H9 (cell line): ENCODE measurements around the gene B4GALT3. TPM values are rescaled to one million over a fixed set of nuclear protein-coding genes. Genes with fewer than 3 reads are reported as not detected.
A peak's percentile ranks its signal among the peaks of the same experiment; 100 is the strongest.

Experiments used
- DNase-seq: peaks from one replicate; pipeline ENCODE4 v3.0.0-alpha.2; 2017
- H2AFZ ChIP-seq: one replicate; pipeline ENCODE4 v1.6.1; 2013; ENCODE audit warnings: mild to moderate bottlenecking, low read length, control low read depth, moderate library complexity
- H2AK5ac ChIP-seq: 2 replicates; pipeline ENCODE4 v1.6.1; 2013; ENCODE audit warnings: low read length, control low read depth, mixed read lengths; ENCODE audit not compliant: insufficient read length
- H2BK120ac ChIP-seq: one replicate; pipeline ENCODE4 v1.6.1; 2013; ENCODE audit warnings: low read depth, mild to moderate bottlenecking, low read length, control low read depth, inconsistent platforms; ENCODE audit not compliant: poor library complexity, severe bottlenecking
- H2BK12ac ChIP-seq: 2 replicates; pipeline ENCODE4 v1.6.1; 2013; ENCODE audit warnings: low read length, control low read depth, mixed read lengths, low read depth; ENCODE audit not compliant: insufficient read length
- H2BK15ac ChIP-seq: 2 replicates; pipeline ENCODE4 v1.6.1; 2013; ENCODE audit warnings: low read depth, low read length, control low read depth
- H2BK20ac ChIP-seq: one replicate; pipeline ENCODE4 v1.6.1; 2013; ENCODE audit warnings: low read depth, mild to moderate bottlenecking, low read length, control low read depth, inconsistent platforms; ENCODE audit not compliant: poor library complexity, severe bottlenecking
- H2BK5ac ChIP-seq: 2 replicates; pipeline ENCODE4 v1.6.1; 2013; ENCODE audit warnings: low read length, control low read depth, mixed read lengths; ENCODE audit not compliant: insufficient read length
- H3K14ac ChIP-seq: 2 replicates; pipeline ENCODE4 v1.6.1; 2013; ENCODE audit warnings: low read length, control low read depth; ENCODE audit not compliant: insufficient read depth
- H3K18ac ChIP-seq: 2 replicates; pipeline ENCODE4 v1.6.1; 2013; ENCODE audit warnings: low read depth, mild to moderate bottlenecking, mixed read lengths, low read length, control low read depth; ENCODE audit not compliant: insufficient read length
- H3K23ac ChIP-seq: 2 replicates; pipeline ENCODE4 v1.6.1; 2013; ENCODE audit warnings: low read length, control low read depth, mixed read lengths, low read depth; ENCODE audit not compliant: insufficient read length
- H3K23me2 ChIP-seq: 2 replicates; pipeline ENCODE4 v1.6.1; 2013; ENCODE audit warnings: low read depth, mild to moderate bottlenecking, mixed read lengths, low read length, control low read depth; ENCODE audit not compliant: insufficient read length, poor library complexity, severe bottlenecking
- H3K27ac ChIP-seq: 2 replicates; pipeline ENCODE4 v1.5.1; 2013; ENCODE audit warnings: low read length, control low read depth, mixed read lengths, low read depth; ENCODE audit not compliant: insufficient read length
- H3K27me3 ChIP-seq: 2 replicates; pipeline ENCODE4 v1.6.1; 2013; ENCODE audit warnings: low read length, control low read depth, inconsistent platforms; ENCODE audit not compliant: insufficient read depth
- H3K4ac ChIP-seq: 2 replicates; pipeline ENCODE4 v1.6.1; 2013; ENCODE audit warnings: low read depth, mild to moderate bottlenecking, control low read depth, inconsistent platforms, low read length, moderate library complexity
- H3K4me1 ChIP-seq: 2 replicates; pipeline ENCODE4 v1.6.1; 2013; ENCODE audit warnings: low read length, control low read depth, inconsistent platforms; ENCODE audit not compliant: insufficient read depth
- H3K4me2 ChIP-seq: 2 replicates; pipeline ENCODE4 v1.6.1; 2013; ENCODE audit warnings: low read length, control low read depth, mixed read lengths; ENCODE audit not compliant: insufficient read length, insufficient read depth
- H3K56ac ChIP-seq: 2 replicates; pipeline ENCODE4 v1.6.1; 2013; ENCODE audit warnings: low read depth, mild to moderate bottlenecking, mixed read lengths, low read length, control low read depth; ENCODE audit not compliant: insufficient read length
- H3K79me1 ChIP-seq: 2 replicates; pipeline ENCODE4 v1.6.1; 2013; ENCODE audit warnings: low read depth, mild to moderate bottlenecking, moderate library complexity, low read length, control low read depth, inconsistent platforms; ENCODE audit not compliant: insufficient read depth, poor library complexity, severe bottlenecking
- H3K79me2 ChIP-seq: 2 replicates; pipeline ENCODE4 v1.6.1; 2013; ENCODE audit warnings: low read length, control low read depth, inconsistent platforms; ENCODE audit not compliant: insufficient read depth
- H3K9ac ChIP-seq: 2 replicates; pipeline ENCODE4 v1.6.1; 2013; ENCODE audit warnings: low read length, control low read depth, mixed read lengths; ENCODE audit not compliant: insufficient read length; ENCODE audit errors: extremely low read depth
- H3K9me3 ChIP-seq: one replicate; pipeline ENCODE4 v1.6.1; 2013; ENCODE audit warnings: low read depth, low read length, inconsistent platforms; ENCODE audit not compliant: control insufficient read depth
- H3T11ph ChIP-seq: one replicate; pipeline ENCODE4 v1.6.1; 2013; ENCODE audit warnings: mild to moderate bottlenecking, low read length, control low read depth, inconsistent platforms
- H4K20me1 ChIP-seq: one replicate; pipeline ENCODE4 v1.6.1; 2013; ENCODE audit not compliant: control insufficient read depth, insufficient read length, insufficient read depth
- H4K5ac ChIP-seq: 2 replicates; pipeline ENCODE4 v1.6.1; 2013; ENCODE audit warnings: low read depth, mild to moderate bottlenecking, mixed read lengths, low read length, control low read depth; ENCODE audit not compliant: insufficient read length
- H4K8ac ChIP-seq: replicated peaks from 2 replicates; pipeline ENCODE4 v1.6.1; 2013; ENCODE audit warnings: low read length, control low read depth, mixed read lengths, low read depth; ENCODE audit not compliant: insufficient read length
- H4K91ac ChIP-seq: 2 replicates; pipeline ENCODE4 v1.6.1; 2013; ENCODE audit warnings: low read depth, mild to moderate bottlenecking, moderate library complexity, mixed read lengths, low read length, control low read depth; ENCODE audit not compliant: insufficient read length
- H3K27ac Mint-ChIP-seq, 3 experiments: 2 replicates in 2 of 3; 3 replicates in 1 of 3; pipeline ENCODE4 v1.8.0; 2020 to 2021; ENCODE audit warnings: mixed read lengths in 3 of 3, mild to moderate bottlenecking in 1 of 3, moderate library complexity in 1 of 3
- H3K27me3 Mint-ChIP-seq: 2 replicates; pipeline ENCODE4 v1.8.0; 2021; ENCODE audit warnings: low read depth, mild to moderate bottlenecking, moderate library complexity, mixed read lengths
- H3K36me3 Mint-ChIP-seq, 3 experiments: 2 replicates in 2 of 3; 3 replicates in 1 of 3; pipeline ENCODE4 v1.8.0; 2020 to 2021; ENCODE audit warnings: low read depth in 3 of 3, mixed read lengths in 3 of 3; ENCODE audit not compliant: insufficient read depth in 1 of 3
- H3K4me1 Mint-ChIP-seq, 2 experiments: 2 replicates each; pipeline ENCODE4 v1.8.0; 2020; ENCODE audit warnings: mixed read lengths in 2 of 2
- H3K4me3 Mint-ChIP-seq, 2 experiments: 2 replicates in 1 of 2; 3 replicates in 1 of 2; pipeline ENCODE4 v1.8.0; 2020 to 2021; ENCODE audit warnings: mild to moderate bottlenecking in 2 of 2, mixed read lengths in 2 of 2, moderate library complexity in 1 of 2
- H3K9me3 Mint-ChIP-seq, 2 experiments: 2 replicates in 1 of 2; 3 replicates in 1 of 2; pipeline ENCODE4 v1.8.0; 2020; ENCODE audit warnings: mild to moderate bottlenecking in 2 of 2, mixed read lengths in 2 of 2, moderate library complexity in 1 of 2
- WGBS: extraction: QIAGEN DNeasy Blood & Tissue Kit; methylation state at CpG from one replicate; pipeline ENCODE4 v1.1.7; 2013; ENCODE audit warnings: missing lambda C conversion rate, low lambda C conversion rate, mixed read lengths; ENCODE audit not compliant: insufficient read length; ENCODE audit errors: extremely low coverage; 5-methylcytosine and 5-hydroxymethylcytosine counted together
- total RNA-seq: library from RNA; stranded (reverse); gene quantifications from 2 replicates; pipeline ENCODE4 v1.2.1, GENCODE V29; 2021
- TF ChIP-seq, protein P1 (sequence below): fragments of 200-600 bp; sonication (generic); conservative IDR thresholded peaks from 3 replicates; pipeline ENCODE4 v1.8.0; 2021; ENCODE audit warnings: antibody characterized with exemption, mild to moderate bottlenecking

Gene B4GALT3
- total RNA-seq, 1 experiment from 2014 or later: 31.8 TPM

DNA sequence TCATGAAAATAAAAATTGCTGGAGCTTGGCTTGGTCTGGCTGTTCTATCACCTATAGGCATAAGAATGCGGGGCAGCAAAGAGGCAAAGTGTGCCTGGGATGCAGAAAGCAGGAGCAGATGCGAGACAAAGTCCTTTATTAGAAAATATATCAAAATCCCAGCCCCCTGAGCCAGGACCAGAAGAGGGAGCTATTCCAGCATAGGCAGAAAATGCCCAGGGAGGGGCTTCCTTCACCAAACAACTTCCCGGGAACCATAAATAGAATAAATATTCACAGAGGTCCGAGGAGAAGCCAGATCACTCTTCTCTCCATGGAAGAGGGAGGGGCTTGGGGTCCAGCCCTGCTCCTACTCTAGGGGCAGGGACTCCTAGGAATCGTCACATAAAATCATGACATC lies 6.1 kb downstream of the B4GALT3 start:
- Histone ChIP-seq H3K18ac (no peak overlapping the region), H4K8ac (no peak overlapping the region), H2BK20ac (no peak overlapping the region), H2AK5ac (no peak overlapping the region), H3K4me2 (no peak overlapping the region), H2BK12ac (no peak overlapping the region), H3K4me1 (no peaks in the 10 kb centered on the region), H3K27me3 (no peaks in the 10 kb centered on the region), H3K56ac (no peak overlapping the region), H3K79me2 (no peaks in the 10 kb centered on the region), H3K4ac (no peak overlapping the region), H4K5ac (no peak overlapping the region), H3K79me1 (no peaks in the 10 kb centered on the region), H4K91ac (no peak overlapping the region), H2BK15ac (no peak overlapping the region), H3T11ph (no peak overlapping the region), H3K23ac (no peak overlapping the region), H3K9me3 (no peaks in the 10 kb centered on the region), H3K14ac (no peak overlapping the region), H2BK5ac (no peak overlapping the region), H3K27ac (no peak overlapping the region), H3K23me2 (peaks cover 5% of the 10 kb centered on the region), H4K20me1 (no peaks in the 10 kb centered on the region), H3K9ac (no peak overlapping the region), H2AFZ (no peak overlapping the region), H2BK120ac (no peak overlapping the region)
- TF ChIP-seq, protein P1, sequence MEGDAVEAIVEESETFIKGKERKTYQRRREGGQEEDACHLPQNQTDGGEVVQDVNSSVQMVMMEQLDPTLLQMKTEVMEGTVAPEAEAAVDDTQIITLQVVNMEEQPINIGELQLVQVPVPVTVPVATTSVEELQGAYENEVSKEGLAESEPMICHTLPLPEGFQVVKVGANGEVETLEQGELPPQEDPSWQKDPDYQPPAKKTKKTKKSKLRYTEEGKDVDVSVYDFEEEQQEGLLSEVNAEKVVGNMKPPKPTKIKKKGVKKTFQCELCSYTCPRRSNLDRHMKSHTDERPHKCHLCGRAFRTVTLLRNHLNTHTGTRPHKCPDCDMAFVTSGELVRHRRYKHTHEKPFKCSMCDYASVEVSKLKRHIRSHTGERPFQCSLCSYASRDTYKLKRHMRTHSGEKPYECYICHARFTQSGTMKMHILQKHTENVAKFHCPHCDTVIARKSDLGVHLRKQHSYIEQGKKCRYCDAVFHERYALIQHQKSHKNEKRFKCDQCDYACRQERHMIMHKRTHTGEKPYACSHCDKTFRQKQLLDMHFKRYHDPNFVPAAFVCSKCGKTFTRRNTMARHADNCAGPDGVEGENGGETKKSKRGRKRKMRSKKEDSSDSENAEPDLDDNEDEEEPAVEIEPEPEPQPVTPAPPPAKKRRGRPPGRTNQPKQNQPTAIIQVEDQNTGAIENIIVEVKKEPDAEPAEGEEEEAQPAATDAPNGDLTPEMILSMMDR: peak; percentile 49; the same call in 2 of the 3 replicates
- no CpG with 5 or more reads among the region's 5 CpGs for WGBS
- peaks cover 11 to 18% of the 10 kb centered on the region in 2 experiments for H3K4me1 Mint-ChIP-seq
- peaks cover 25 to 70% (median 69%) of the 10 kb centered on the region in 3 experiments; a peak in 6 of 7 replicates for H3K36me3 Mint-ChIP-seq
- peak overlapping the region in 1 of 3 experiments; percentile 74; a peak in 2 of 7 replicates for H3K27ac Mint-ChIP-seq
- DNase-seq: no peak
- H3K27me3 Mint-ChIP-seq: no peaks in the 10 kb centered on the region; the same call in 1 of the 2 replicates
- H3K4me3 Mint-ChIP-seq: no peak overlapping the region
- H3K9me3 Mint-ChIP-seq: no peaks in the 10 kb centered on the region
